GM10248 (cell line): ENCODE measurements around the gene MOK.

ENCODE experiments used
- CTCF ChIA-PET: fragments of 300-600 bp; sonication (Branson Sonifier 250); formaldehyde crosslinking; extraction: SDS; loops from one replicate; lab custom pipeline; 2021; ENCODE audit warnings: antibody characterized with exemption; lab: Yijun Ruan, JAX
- POLR2A ChIA-PET: fragments of 350-650 bp; sonication (Branson Sonifier 250); formaldehyde crosslinking; extraction: SDS; loops from one replicate; lab custom pipeline; 2020; ENCODE audit warnings: antibody characterized with exemption; lab: Yijun Ruan, JAX
- DNase-seq: peaks from one replicate; pipeline ENCODE4 v3.0.0; 2012; ENCODE audit errors: extremely low spot score
- TF ChIP-seq, protein P1 (sequence below): IDR thresholded peaks from 2 replicates; pipeline ENCODE4 v1.5.1; 2012; ENCODE audit warnings: mild to moderate bottlenecking, low read depth; ENCODE audit errors: extremely low read depth, missing control alignments, control extremely low read depth

Gene MOK

DNA sequence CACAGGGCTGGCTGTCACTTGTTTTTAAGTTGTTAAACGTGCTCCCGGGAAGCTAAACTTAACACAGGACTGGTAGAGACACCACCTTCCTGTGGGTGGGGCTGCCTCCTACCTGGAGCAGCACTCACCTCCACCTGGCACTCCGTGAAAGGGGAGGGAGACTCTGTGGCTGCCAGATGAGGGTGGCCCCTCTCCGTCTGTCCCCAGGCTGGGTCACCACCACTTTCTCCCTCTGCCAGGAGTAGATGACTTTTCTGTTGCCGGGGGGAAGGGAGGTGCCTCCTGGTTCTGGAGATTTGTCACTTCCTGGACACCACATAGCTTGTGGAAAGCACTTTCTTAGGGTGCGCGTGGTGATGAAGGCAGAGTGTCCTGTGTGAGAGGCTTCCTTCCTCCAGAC is 83.9 kb downstream of the MOK start:
- no peak for DNase-seq
- CTCF ChIA-PET: interaction anchor here (0.9 to 1.2 kb wide), 2 partner anchors 37 to 94 kb away, joined by 3 read pairs; no protein-coding TSS in a partner anchor
- TF ChIP-seq, protein P1, sequence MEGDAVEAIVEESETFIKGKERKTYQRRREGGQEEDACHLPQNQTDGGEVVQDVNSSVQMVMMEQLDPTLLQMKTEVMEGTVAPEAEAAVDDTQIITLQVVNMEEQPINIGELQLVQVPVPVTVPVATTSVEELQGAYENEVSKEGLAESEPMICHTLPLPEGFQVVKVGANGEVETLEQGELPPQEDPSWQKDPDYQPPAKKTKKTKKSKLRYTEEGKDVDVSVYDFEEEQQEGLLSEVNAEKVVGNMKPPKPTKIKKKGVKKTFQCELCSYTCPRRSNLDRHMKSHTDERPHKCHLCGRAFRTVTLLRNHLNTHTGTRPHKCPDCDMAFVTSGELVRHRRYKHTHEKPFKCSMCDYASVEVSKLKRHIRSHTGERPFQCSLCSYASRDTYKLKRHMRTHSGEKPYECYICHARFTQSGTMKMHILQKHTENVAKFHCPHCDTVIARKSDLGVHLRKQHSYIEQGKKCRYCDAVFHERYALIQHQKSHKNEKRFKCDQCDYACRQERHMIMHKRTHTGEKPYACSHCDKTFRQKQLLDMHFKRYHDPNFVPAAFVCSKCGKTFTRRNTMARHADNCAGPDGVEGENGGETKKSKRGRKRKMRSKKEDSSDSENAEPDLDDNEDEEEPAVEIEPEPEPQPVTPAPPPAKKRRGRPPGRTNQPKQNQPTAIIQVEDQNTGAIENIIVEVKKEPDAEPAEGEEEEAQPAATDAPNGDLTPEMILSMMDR: no peak
- POLR2A ChIA-PET: no interaction called here

DNA sequence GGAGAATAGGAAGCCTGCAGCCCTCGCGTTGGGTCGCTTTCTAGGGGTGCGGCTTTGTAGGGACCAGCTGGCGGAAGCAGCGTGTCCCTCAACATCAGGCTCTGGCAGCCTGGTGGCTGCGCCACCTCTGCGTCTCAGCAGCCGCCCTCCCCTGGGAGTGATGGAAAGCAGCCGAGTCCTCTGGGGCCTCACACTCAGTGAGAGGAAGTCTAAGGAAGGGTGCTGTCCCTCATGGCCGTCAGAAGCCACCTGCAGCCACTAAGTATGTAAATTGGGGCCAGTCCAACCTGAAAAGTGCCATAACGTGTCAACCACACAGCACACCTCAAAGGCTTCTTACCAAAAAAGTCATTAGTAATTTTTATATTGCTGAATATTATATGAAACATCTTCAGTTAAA is 84.9 kb downstream of the MOK start:
- TF ChIP-seq, protein P1: no peak
- ChIA-PET POLR2A (no interaction called here), CTCF (no interaction called here)
- peak; percentile 88 for DNase-seq

DNA sequence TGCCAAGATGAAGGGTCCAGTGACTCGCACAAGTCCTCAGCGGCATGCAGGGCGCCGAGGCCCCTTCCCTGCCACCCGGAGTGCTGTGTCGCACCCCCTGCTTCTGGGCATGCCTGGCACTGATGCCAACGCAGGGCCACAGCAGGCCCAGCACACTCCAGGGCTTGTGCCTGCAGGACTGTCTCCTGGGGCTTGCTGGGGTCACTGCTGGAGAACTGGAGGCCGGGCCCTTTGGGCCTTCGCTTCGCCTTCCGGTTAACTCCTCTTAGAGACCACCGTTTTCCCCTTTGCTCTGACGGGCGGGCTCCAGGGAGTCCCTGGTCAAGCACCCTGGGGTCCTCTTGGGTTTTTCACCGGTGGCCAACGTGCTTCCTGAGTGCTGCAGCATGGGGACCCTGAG is 85.6 kb downstream of the MOK start:
- TF ChIP-seq, protein P1: no peak
- ChIA-PET CTCF (no interaction called here), POLR2A (no interaction called here)
- DNase-seq: no peak

DNA sequence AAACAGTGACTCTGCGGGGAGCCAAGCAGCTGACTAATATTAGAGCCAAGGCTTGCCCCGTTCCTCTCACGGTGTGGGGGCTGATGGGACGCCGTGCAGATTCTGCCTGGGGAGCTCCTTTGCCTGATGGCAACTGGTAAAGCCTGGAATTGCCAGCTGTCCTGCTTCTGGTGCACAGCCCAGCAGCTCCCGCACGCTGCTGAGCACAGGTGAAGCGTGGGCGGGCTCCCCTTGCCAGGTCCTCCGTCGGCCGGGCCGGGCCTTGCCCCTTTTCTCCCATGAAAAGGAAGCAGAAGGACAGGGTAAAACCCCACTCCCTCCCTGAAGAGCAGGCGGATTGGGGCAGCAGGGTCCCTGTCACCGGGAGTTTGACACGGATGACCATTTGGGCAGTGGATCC is 86.3 kb downstream of the MOK start:
- no peak for DNase-seq
- TF ChIP-seq, protein P1: no peak
- ChIA-PET POLR2A (no interaction called here), CTCF (interaction anchor here (1.0 to 1.2 kb wide), 2 partner anchors 11 to 121 kb away, joined by 3 read pairs; no protein-coding TSS in a partner anchor)

DNA sequence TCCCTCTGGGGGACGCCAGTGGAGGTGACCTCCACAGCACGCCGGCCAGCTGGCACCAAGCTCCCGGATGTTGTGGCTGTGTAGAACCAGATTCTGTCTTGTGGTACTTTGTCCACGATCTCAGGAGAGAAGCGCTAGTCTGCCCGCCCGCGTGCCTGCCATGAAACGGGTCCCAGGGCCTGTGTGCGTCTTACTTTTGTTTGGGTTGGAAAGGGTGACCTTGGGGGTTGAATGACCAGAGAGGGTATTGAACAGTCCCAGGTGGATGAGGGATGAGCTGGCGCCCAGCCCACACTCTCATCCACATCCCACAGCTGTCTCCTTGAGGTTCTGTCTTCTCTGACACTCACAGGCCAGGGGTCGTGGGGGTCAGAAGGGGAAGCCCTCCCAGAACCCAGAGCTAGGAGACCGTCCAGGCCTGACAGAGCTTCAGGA is 87.0 kb downstream of the MOK start:
- ChIA-PET POLR2A (no interaction called here), CTCF (interaction anchor here (1.0 to 1.2 kb wide), 2 partner anchors 11 to 121 kb away, joined by 3 read pairs; no protein-coding TSS in a partner anchor)
- DNase-seq: no peak
- TF ChIP-seq, protein P1: no peak

DNA sequence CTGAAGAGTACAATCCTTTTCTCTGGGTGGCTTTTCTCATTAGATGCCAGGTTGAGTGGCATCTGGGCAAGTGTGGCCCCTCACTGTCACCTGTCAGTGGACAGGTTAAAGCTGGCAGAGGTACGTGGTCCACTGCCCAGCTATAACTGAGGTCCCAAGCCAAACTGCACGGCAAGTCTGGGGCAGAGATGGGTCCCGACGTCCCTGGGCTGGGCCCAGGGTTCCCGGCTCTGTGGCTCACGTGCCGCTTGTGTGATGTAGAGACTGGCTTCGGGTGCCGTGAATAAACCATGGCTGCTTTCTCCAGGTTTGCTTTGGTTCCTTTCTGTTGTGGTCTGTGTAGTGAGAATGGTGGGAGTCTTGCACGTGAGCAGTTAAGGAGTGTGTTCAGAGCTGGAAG is 87.6 kb downstream of the MOK start:
- TF ChIP-seq, protein P1: no peak
- ChIA-PET CTCF (interaction anchor here (1.0 kb wide), 1 partner anchor 12 kb away, joined by 3 read pairs; no protein-coding TSS in a partner anchor), POLR2A (no interaction called here)
- no peak for DNase-seq
